HepG2 (cell line): ENCODE measurements around the gene MRO. TPM values are rescaled to one million over a fixed set of nuclear protein-coding genes. Genes with fewer than 3 reads are reported as not detected.

ENCODE experiments used
- FOSL2 ChIP-seq: sonication (generic); formaldehyde crosslinking; IDR thresholded peaks from 2 replicates; pipeline ENCODE4 v1.4.0; 2020; ENCODE audit warnings: missing genetic modification reagents
- GABPB1 ChIP-seq: IDR thresholded peaks from 2 replicates; pipeline ENCODE4 v1.6.1; 2016; ENCODE audit warnings: mild to moderate bottlenecking, missing genetic modification reagents, moderate library complexity, missing compliant biosample characterization
- KDM2A ChIP-seq: sonication (generic); formaldehyde crosslinking; IDR thresholded peaks from 2 replicates; pipeline ENCODE4 v1.4.0; 2020; ENCODE audit warnings: low read depth, missing genetic modification reagents, borderline replicate concordance
- MAZ ChIP-seq, 2 experiments: sonication (generic) in 1 of 2; formaldehyde crosslinking in 1 of 2; IDR thresholded peaks; 2 replicates each; pipeline versions ENCODE4 v1.5.0 to v1.6.1; 2012 to 2020; ENCODE audit warnings: low read depth in 2 of 2, mild to moderate bottlenecking in 2 of 2, borderline replicate concordance in 1 of 2, improper control_type of control experiment in 1 of 2, low read length in 1 of 2, missing genetic modification reagents in 1 of 2, moderate library complexity in 1 of 2
- NFE2L2 ChIP-seq: fragments of 150-350 bp; IDR thresholded peaks from 2 replicates; pipeline ENCODE4 v1.6.1; 2014; ENCODE audit warnings: low read length
- PRPF4 ChIP-seq: fragments of 200-400 bp; formaldehyde crosslinking; IDR thresholded peaks from 2 replicates; pipeline ENCODE4 v1.6.1; 2016; ENCODE audit warnings: low read length, low read depth; ENCODE audit not compliant: poor library complexity, severe bottlenecking
- TCF7 ChIP-seq: sonication (generic); IDR thresholded peaks from 2 replicates; pipeline ENCODE4 v1.6.1; 2016; ENCODE audit warnings: antibody characterized with exemption, low read depth
- THYN1 ChIP-seq: sonication (generic); formaldehyde crosslinking; IDR thresholded peaks from 2 replicates; pipeline ENCODE4 v1.8.1; 2023; ENCODE audit warnings: low read depth, mild to moderate bottlenecking, moderate library complexity, missing genetic modification reagents, borderline replicate concordance
- XRCC5 ChIP-seq: fragments of 200-400 bp; formaldehyde crosslinking; optimal IDR thresholded peaks from 2 replicates; pipeline ENCODE3; 2017; ENCODE audit warnings: mild to moderate bottlenecking, low read length
- ZNF30 ChIP-seq: sonication (generic); formaldehyde crosslinking; IDR thresholded peaks from 2 replicates; pipeline ENCODE4 v1.5.0; 2020; ENCODE audit warnings: mild to moderate bottlenecking, missing genetic modification reagents
- ZNF430 ChIP-seq: sonication (generic); formaldehyde crosslinking; IDR thresholded peaks from 2 replicates; pipeline ENCODE4 v1.9.0; 2021; ENCODE audit warnings: mild to moderate bottlenecking, missing genetic modification reagents
- ZNF572 ChIP-seq: sonication (generic); formaldehyde crosslinking; IDR thresholded peaks from 2 replicates; pipeline ENCODE4 v1.5.1; 2020; ENCODE audit warnings: mild to moderate bottlenecking, missing genetic modification reagents
- ZSCAN31 ChIP-seq: sonication (generic); formaldehyde crosslinking; IDR thresholded peaks from 2 replicates; pipeline ENCODE4 v1.5.0; 2020; ENCODE audit warnings: low read depth, mild to moderate bottlenecking, missing genetic modification reagents
- polyA plus RNA-seq, 8 experiments: library from polyadenylated mRNA; depleted of rRNA in 3 of 8; stranded (reverse) in 7 of 8; unstranded in 1 of 8; fragments of >200 nt; fragmentation: Illumina TruSeq in 4 of 8; extraction: Trizol in 4 of 8; gene quantifications; 2 replicates each; pipeline versions ENCODE4 v1.2.1 to v1.2.3, GENCODE V29; 2011 to 2016; ENCODE audit warnings: low read depth in 4 of 8, missing spikeins in 1 of 8, mixed read lengths in 1 of 8; ENCODE audit not compliant: insufficient read depth in 1 of 8
- total RNA-seq, 5 experiments: library from RNA; depleted of rRNA; stranded (reverse); fragments of >200 nt; fragmentation: Illumina TruSeq; extraction: Trizol; gene quantifications; 2 replicates each; pipeline ENCODE4 v1.2.3, GENCODE V29; 2016; ENCODE audit warnings: low read depth in 1 of 5
- TF ChIP-seq, protein P1 (sequence below): IDR thresholded peaks from 2 replicates; pipeline ENCODE4 v1.6.1; 2016; ENCODE audit warnings: mild to moderate bottlenecking
- TF ChIP-seq, protein P2 (sequence below): sonication (generic); formaldehyde crosslinking; IDR thresholded peaks from 2 replicates; pipeline ENCODE4 v1.8.1; 2022; ENCODE audit warnings: mild to moderate bottlenecking, missing genetic modification reagents
- TF ChIP-seq, protein P3 (sequence below): sonication (generic); formaldehyde crosslinking; IDR thresholded peaks from 2 replicates; pipeline ENCODE4 v1.4.0; 2020; ENCODE audit warnings: low read depth, mild to moderate bottlenecking, missing genetic modification reagents
- TF ChIP-seq, protein P4 (sequence below): sonication (generic); formaldehyde crosslinking; IDR thresholded peaks from 2 replicates; pipeline ENCODE4 v1.4.0; 2020; ENCODE audit warnings: mild to moderate bottlenecking, missing genetic modification reagents

MRO gene
- total and polyA plus RNA-seq, 2 of the 13 experiments (the other 11 are each of a cell fraction or from before 2014, with no cell fraction given): not detected

DNA sequence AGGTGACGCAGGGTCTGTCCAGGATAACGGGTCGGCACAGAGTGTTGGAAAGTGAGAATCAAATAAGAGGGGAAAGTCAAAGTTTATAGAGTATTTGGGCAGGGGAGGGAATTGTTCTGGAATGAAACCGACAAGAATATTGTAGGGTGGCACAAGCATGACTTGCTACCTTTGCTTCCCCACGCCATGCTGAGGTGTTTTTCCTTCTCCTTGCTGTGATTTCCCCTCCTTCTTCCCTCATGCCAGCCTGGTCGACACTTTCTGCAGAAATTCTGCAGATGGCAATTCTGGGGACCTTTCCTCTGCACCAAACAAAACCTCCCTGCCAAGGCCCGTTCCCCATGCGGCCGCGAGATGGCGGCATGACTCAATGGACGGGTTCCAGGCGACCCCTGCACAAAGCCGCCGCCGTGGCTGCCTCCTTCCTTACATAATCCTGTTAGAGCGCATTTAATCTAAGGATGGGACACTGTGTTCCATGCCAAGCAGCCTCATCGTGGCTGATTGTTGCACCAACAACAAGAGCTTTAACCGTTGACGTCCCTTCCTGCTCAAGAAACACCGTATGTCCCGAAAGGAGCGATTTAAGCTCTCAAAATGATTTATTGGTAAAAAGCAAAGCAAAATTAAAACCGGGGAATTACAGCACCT, at the start of gene MRO (continued):
- TF ChIP-seq, protein P1, sequence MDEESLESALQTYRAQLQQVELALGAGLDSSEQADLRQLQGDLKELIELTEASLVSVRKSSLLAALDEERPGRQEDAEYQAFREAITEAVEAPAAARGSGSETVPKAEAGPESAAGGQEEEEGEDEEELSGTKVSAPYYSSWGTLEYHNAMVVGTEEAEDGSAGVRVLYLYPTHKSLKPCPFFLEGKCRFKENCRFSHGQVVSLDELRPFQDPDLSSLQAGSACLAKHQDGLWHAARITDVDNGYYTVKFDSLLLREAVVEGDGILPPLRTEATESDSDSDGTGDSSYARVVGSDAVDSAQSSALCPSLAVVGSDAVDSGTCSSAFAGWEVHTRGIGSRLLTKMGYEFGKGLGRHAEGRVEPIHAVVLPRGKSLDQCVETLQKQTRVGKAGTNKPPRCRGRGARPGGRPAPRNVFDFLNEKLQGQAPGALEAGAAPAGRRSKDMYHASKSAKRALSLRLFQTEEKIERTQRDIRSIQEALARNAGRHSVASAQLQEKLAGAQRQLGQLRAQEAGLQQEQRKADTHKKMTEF (CRISPR knock-in tag): peak; percentile 31; the same call in 1 of the 2 replicates
- TF ChIP-seq ZNF572: 0 out of 2 replicates have a peak, but pooled peaks have one; percentile 29
- TF ChIP-seq GABPB1 (CRISPR knock-in tag): peak; percentile 35; the same call in 1 of the 2 replicates
- no peak for TF ChIP-seq ZNF30
- TF ChIP-seq, protein P2, sequence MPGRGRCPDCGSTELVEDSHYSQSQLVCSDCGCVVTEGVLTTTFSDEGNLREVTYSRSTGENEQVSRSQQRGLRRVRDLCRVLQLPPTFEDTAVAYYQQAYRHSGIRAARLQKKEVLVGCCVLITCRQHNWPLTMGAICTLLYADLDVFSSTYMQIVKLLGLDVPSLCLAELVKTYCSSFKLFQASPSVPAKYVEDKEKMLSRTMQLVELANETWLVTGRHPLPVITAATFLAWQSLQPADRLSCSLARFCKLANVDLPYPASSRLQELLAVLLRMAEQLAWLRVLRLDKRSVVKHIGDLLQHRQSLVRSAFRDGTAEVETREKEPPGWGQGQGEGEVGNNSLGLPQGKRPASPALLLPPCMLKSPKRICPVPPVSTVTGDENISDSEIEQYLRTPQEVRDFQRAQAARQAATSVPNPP (CRISPR knock-in tag): no peak
- TF ChIP-seq FOSL2 (CRISPR knock-in tag): peak; percentile 46
- 0 out of 2 replicates have a peak, but pooled peaks have one; percentile 34 for TF ChIP-seq ZNF430 (CRISPR knock-in tag)
- TF ChIP-seq NFE2L2: no peak
- no peak for TF ChIP-seq MAZ (IDR thresholded peaks at IDR 0.05; ENCODE audit: borderline replicate concordance, low read depth, low read length)
- peak; percentile 63; the same call in 1 of the 2 replicates for TF ChIP-seq MAZ (CRISPR knock-in tag; IDR thresholded peaks at IDR 0.05; ENCODE audit: low read depth)
- no peak; the same call in 1 of the 2 replicates for TF ChIP-seq ZSCAN31 (CRISPR knock-in tag)
- peak; percentile 38 for TF ChIP-seq XRCC5
- TF ChIP-seq, protein P3, sequence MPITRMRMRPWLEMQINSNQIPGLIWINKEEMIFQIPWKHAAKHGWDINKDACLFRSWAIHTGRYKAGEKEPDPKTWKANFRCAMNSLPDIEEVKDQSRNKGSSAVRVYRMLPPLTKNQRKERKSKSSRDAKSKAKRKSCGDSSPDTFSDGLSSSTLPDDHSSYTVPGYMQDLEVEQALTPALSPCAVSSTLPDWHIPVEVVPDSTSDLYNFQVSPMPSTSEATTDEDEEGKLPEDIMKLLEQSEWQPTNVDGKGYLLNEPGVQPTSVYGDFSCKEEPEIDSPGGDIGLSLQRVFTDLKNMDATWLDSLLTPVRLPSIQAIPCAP (CRISPR knock-in tag): no peak
- TF ChIP-seq TCF7: no peak
- peak; percentile 79; the same call in 1 of the 2 replicates for TF ChIP-seq KDM2A (CRISPR knock-in tag)
- TF ChIP-seq, protein P4, sequence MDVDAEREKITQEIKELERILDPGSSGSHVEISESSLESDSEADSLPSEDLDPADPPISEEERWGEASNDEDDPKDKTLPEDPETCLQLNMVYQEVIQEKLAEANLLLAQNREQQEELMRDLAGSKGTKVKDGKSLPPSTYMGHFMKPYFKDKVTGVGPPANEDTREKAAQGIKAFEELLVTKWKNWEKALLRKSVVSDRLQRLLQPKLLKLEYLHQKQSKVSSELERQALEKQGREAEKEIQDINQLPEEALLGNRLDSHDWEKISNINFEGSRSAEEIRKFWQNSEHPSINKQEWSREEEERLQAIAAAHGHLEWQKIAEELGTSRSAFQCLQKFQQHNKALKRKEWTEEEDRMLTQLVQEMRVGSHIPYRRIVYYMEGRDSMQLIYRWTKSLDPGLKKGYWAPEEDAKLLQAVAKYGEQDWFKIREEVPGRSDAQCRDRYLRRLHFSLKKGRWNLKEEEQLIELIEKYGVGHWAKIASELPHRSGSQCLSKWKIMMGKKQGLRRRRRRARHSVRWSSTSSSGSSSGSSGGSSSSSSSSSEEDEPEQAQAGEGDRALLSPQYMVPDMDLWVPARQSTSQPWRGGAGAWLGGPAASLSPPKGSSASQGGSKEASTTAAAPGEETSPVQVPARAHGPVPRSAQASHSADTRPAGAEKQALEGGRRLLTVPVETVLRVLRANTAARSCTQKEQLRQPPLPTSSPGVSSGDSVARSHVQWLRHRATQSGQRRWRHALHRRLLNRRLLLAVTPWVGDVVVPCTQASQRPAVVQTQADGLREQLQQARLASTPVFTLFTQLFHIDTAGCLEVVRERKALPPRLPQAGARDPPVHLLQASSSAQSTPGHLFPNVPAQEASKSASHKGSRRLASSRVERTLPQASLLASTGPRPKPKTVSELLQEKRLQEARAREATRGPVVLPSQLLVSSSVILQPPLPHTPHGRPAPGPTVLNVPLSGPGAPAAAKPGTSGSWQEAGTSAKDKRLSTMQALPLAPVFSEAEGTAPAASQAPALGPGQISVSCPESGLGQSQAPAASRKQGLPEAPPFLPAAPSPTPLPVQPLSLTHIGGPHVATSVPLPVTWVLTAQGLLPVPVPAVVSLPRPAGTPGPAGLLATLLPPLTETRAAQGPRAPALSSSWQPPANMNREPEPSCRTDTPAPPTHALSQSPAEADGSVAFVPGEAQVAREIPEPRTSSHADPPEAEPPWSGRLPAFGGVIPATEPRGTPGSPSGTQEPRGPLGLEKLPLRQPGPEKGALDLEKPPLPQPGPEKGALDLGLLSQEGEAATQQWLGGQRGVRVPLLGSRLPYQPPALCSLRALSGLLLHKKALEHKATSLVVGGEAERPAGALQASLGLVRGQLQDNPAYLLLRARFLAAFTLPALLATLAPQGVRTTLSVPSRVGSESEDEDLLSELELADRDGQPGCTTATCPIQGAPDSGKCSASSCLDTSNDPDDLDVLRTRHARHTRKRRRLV (CRISPR knock-in tag): no peak
- TF ChIP-seq THYN1 (CRISPR knock-in tag): no peak
- no peak for TF ChIP-seq PRPF4
